NOMO-1 (cell line): ENCODE results near the gene SCN9A.
"Not testable (repeated sequence)": the region's sequence is repeated elsewhere in the genome, so short reads cannot be mapped to it uniquely, and the experiment has no call there.

ENCODE experiments used
- DNase-seq, 2 experiments: peaks; one replicate each; lab custom pipeline; 2025; ENCODE audit not compliant: unreplicated experiment in 2 of 2; lab: John Stamatoyannopoulos, UW

SCN9A gene

GRCh38 chr2:166337932-166338331, 37.8 kb downstream of the SCN9A start:
- DNase-seq: no peak

- DNase-seq: no peak
Measured at GRCh38 chr2:166335284-166335683, 40.5 kb downstream of the SCN9A start.

- no peak for DNase-seq
Measured at GRCh38 chr2:166334805-166335204, 40.9 kb downstream of the SCN9A start.

GRCh38 chr2:166333801-166334200, 41.9 kb downstream of the SCN9A start:
- no peak for DNase-seq

GRCh38 chr2:166332106-166332505, 43.6 kb downstream of the SCN9A start:
- no peak for DNase-seq

GRCh38 chr2:166331468-166331867, 44.3 kb downstream of the SCN9A start:
- DNase-seq: no peak

GRCh38 chr2:166329465-166329864, 46.3 kb downstream of the SCN9A start:
- DNase-seq: no peak

- no peak for DNase-seq
Measured at GRCh38 chr2:166328147-166328546, 47.6 kb downstream of the SCN9A start.

GRCh38 chr2:166321076-166321475, 54.7 kb downstream of the SCN9A start:
- no peak for DNase-seq

- DNase-seq: no peak
Measured at GRCh38 chr2:166314022-166314759, 61.6 kb downstream of the SCN9A start.

- DNase-seq: not testable (repeated sequence)
Measured at GRCh38 chr2:166312863-166313262, 62.9 kb downstream of the SCN9A start.

GRCh38 chr2:166307326-166307725, 68.4 kb downstream of the SCN9A start:
- no peak for DNase-seq

- DNase-seq: no peak
Measured at GRCh38 chr2:166304656-166305055, 71.1 kb downstream of the SCN9A start.

- DNase-seq: no peak
Measured at GRCh38 chr2:166302036-166302435, 73.7 kb downstream of the SCN9A start.

GRCh38 chr2:166297951-166298350, 77.8 kb downstream of the SCN9A start:
- DNase-seq: no peak

- DNase-seq: no peak
Measured at GRCh38 chr2:166293984-166294383, 81.8 kb downstream of the SCN9A start.

GRCh38 chr2:166285215-166285614, 90.5 kb downstream of the SCN9A start:
- DNase-seq: no peak

GRCh38 chr2:166284359-166284758, 91.4 kb downstream of the SCN9A start:
- DNase-seq: no peak

GRCh38 chr2:166282154-166282553, 93.6 kb downstream of the SCN9A start:
- no peak for DNase-seq

- DNase-seq: no peak
Measured at GRCh38 chr2:166278856-166279255, 96.9 kb downstream of the SCN9A start.

- no peak for DNase-seq
Measured at GRCh38 chr2:166270376-166270775, 105.4 kb downstream of the SCN9A start.

- no peak for DNase-seq
Measured at GRCh38 chr2:166269322-166269721, 106.4 kb downstream of the SCN9A start.

GRCh38 chr2:166257859-166258258, 117.9 kb downstream of the SCN9A start:
- DNase-seq: no peak
